ENCODE data around the gene PTK6. TPM values are rescaled to one million over a fixed set of nuclear protein-coding genes. Genes with fewer than 3 reads are reported as not detected.
A peak's percentile ranks its signal among the peaks of the same experiment; 100 is the strongest.

PTK6 gene
- total and polyA plus RNA-seq, 7 donors = 0.28 to 80.7 (median 59.5) TPM; not detected in 2

DNA sequence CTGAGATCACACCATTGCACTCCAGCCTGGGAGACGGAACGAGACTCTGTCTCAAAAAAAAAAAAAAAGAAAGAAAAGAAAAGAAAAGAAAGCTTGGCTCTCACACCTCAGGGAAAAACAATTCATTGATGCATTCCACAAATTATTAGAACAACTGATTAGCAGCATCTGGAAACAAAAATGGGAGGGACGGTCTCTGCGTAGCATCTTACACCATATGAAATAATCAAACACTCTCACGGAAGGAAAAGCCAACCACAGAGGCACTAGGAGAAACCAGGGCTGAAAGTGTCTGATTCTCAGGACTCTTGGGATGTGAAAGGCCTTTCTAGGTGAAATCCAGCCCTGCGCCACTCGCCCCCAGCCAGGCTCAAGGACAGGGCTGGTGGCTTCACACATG, 39.1 kb upstream of the PTK6 start:
- DNase-seq = no peak
- TF ChIP-seq, protein P1, sequence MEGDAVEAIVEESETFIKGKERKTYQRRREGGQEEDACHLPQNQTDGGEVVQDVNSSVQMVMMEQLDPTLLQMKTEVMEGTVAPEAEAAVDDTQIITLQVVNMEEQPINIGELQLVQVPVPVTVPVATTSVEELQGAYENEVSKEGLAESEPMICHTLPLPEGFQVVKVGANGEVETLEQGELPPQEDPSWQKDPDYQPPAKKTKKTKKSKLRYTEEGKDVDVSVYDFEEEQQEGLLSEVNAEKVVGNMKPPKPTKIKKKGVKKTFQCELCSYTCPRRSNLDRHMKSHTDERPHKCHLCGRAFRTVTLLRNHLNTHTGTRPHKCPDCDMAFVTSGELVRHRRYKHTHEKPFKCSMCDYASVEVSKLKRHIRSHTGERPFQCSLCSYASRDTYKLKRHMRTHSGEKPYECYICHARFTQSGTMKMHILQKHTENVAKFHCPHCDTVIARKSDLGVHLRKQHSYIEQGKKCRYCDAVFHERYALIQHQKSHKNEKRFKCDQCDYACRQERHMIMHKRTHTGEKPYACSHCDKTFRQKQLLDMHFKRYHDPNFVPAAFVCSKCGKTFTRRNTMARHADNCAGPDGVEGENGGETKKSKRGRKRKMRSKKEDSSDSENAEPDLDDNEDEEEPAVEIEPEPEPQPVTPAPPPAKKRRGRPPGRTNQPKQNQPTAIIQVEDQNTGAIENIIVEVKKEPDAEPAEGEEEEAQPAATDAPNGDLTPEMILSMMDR (IDR thresholded peaks at IDR 0.05) = no peak
- no peak for TF ChIP-seq EP300 (IDR thresholded peaks at IDR 0.05)
- TF ChIP-seq POLR2AphosphoS5 (IDR thresholded peaks at IDR 0.05) = no peak
- TF ChIP-seq POLR2A (IDR thresholded peaks at IDR 0.05) = no peak
- H3K36me3 ChIP-seq = peaks cover 0 to 10% (median 0%) of the 10 kb centered on the region in 4 donors
- no peaks in the 10 kb centered on the region for H3K9me3 ChIP-seq
- H3K27ac ChIP-seq = no peak overlapping the region
- H3K27me3 ChIP-seq = no peaks in the 10 kb centered on the region
- 76 to 88% methylated on average over 7 of the region's 7 CpGs for WGBS, 2 donors
- H3K4me3 ChIP-seq = no peak overlapping the region
- intact Hi-C loops (cut with DNase I) = no loop called here
- peaks cover 0 to 29% (median 27%) of the 10 kb centered on the region in 4 donors for H3K4me1 ChIP-seq

- H3K4me3 ChIP-seq = peak overlapping the region in 3 of 4 donors; percentile 89 to 97 (median 94)
- peaks cover 0 to 10% (median 0%) of the 10 kb centered on the region in 4 donors for H3K36me3 ChIP-seq
- peaks cover 0 to 29% (median 27%) of the 10 kb centered on the region in 4 donors for H3K4me1 ChIP-seq
- 61 to 73% methylated on average over 28 of the region's 28 CpGs for WGBS, 2 donors
- peak overlapping the region in 3 of 4 donors; percentile 80 to 87 (median 82) for H3K27ac ChIP-seq
- no peaks in the 10 kb centered on the region for H3K27me3 ChIP-seq
- TF ChIP-seq POLR2AphosphoS5 (IDR thresholded peaks at IDR 0.05) = no peak
- no peak for TF ChIP-seq POLR2A (IDR thresholded peaks at IDR 0.05)
- TF ChIP-seq, protein P1 (IDR thresholded peaks at IDR 0.05) = no peak
- TF ChIP-seq EP300 (IDR thresholded peaks at IDR 0.05) = no peak
- H3K9me3 ChIP-seq = no peaks in the 10 kb centered on the region
- DNase-seq = no peak
- intact Hi-C loops (cut with DNase I) = loop anchor here (2.0 to 5.0 kb wide), 2 partner anchors 52 to 77 kb away; partner anchors contain the start of genes GMEB2 and STMN3
Measured at GRCh38 chr20:63574829-63575743, 37.9 kb upstream of the PTK6 start.

DNA sequence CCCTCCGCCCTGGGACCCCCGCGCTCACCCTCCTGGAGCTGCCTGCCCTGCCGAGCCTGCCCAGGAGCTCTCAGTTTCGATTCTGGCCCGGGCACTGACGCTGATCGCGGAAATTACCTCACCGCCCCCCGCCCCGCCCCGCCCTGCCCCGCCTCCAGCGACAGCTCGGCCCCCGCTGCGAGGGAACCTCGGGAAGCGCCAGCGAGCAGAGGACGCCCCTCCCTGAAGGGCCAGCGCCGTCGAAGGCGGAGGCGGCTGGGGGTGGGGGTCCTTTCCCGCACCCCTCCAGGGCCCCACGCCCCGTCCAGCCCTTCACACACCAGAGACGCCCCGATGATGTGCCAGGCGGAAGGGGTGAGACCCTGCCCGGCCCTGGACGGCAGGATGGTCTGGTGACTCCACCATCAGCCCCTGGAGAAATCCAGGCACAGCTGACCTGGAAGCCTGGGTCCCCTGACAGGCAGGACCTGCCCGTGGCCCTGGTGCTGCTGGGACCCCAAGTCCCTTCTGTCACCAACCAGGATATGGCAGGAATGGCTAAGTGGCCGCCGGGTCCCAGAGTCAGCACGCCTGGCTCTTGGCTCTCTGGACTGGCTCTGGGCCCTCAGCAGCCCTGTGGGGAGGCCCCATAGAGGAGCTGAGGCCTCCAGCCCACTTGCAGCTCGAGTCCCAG, 37.1 kb upstream of the PTK6 start, which contains the start of gene HELZ2:
TSS of gene HELZ2 (minus strand) at position 84 of the 673 bp plus-strand sequence. CDS start 1,854 bp downstream, outside the sequence.
- no peaks in the 10 kb centered on the region for H3K27me3 ChIP-seq
- H3K4me1 ChIP-seq = peaks cover 0 to 29% (median 27%) of the 10 kb centered on the region in 4 donors
- intact Hi-C loops (cut with DNase I) = loop anchor here (2.0 to 5.0 kb wide), 2 partner anchors 53 to 78 kb away; partner anchors contain the start of genes GMEB2 and STMN3
- peaks cover 0 to 10% (median 0%) of the 10 kb centered on the region in 4 donors for H3K36me3 ChIP-seq
- peak; percentile 90 for DNase-seq
- H3K9me3 ChIP-seq = no peaks in the 10 kb centered on the region
- 5 to 8% methylated on average over 40 of the region's 40 CpGs for WGBS, 2 donors
- TF ChIP-seq EP300 (IDR thresholded peaks at IDR 0.05) (no peak), POLR2AphosphoS5 (IDR thresholded peaks at IDR 0.05) (peak; percentile 75 to 90 (median 84)), POLR2A (IDR thresholded peaks at IDR 0.05) (no peak)
- H3K27ac ChIP-seq = peak within 1 kb of the TSS; percentile 78 to 87 (median 81)
- peak within 1 kb of the TSS; percentile 88 to 97 (median 92) for H3K4me3 ChIP-seq

DNA sequence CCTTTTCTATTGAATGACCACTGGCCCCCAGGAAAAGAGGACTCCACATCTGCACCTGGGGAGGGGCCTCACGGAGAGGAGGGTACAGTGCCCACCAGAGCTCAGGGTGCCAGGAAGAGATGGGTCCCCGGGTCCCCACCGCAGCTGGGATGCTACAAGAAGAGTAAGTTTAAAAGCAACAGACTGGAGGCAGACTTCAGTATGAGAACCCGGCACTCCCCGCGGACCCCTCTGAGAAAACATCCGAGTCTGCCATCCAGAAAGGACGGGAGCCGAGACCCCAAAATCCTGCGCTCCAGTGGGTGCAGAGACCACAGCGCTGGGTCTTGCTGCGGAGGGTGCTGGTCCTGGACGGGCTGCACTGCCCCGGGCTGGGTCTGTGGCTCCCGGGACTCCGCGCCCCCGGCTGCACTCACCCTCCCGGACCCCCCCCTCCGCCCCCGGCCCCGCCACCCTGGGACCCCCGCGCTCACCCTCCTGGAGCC, 36.5 kb upstream of the PTK6 start:
- 1 to 2% methylated on average over 24 of the region's 24 CpGs for WGBS, 2 donors
- peak overlapping the region; percentile 88 to 97 (median 92) for H3K4me3 ChIP-seq
- intact Hi-C loops (cut with DNase I) = loop anchor here (1.0 to 5.0 kb wide), 3 partner anchors 35 to 79 kb away; partner anchors contain the start of genes GMEB2 and STMN3
- H3K27ac ChIP-seq = peak overlapping the region; percentile 78 to 87 (median 81)
- no peaks in the 10 kb centered on the region for H3K9me3 ChIP-seq
- H3K4me1 ChIP-seq = peaks cover 0 to 29% (median 27%) of the 10 kb centered on the region in 4 donors
- H3K36me3 ChIP-seq = peaks cover 0 to 10% (median 0%) of the 10 kb centered on the region in 4 donors
- no peak for TF ChIP-seq POLR2AphosphoS5 (IDR thresholded peaks at IDR 0.05)
- no peak for TF ChIP-seq EP300 (IDR thresholded peaks at IDR 0.05)
- TF ChIP-seq, protein P1 (IDR thresholded peaks at IDR 0.05) = no peak
- TF ChIP-seq POLR2A (IDR thresholded peaks at IDR 0.05) = no peak
- H3K27me3 ChIP-seq = no peaks in the 10 kb centered on the region
- no peak for DNase-seq

Measured in sigmoid colon (tissue), 7 donors.